ENCODE measurements around the gene PROCA1.

GRCh38 chr17:28733346-28733745 lies 21.7 kb upstream of the PROCA1 start:
- TF ChIP-seq POLR2A (IDR thresholded peaks at IDR 0.05) (no peak), CTCF (IDR thresholded peaks at IDR 0.05) (no peak)

Measured in ovary (tissue), 3 donors.